MCF 10A (cell line): Measurements from ENCODE around the gene CA10. TPM values are rescaled to one million over a fixed set of nuclear protein-coding genes. Genes with fewer than 3 reads are reported as not detected.
A peak's percentile ranks its signal among the peaks of the same experiment; 100 is the strongest.

Source experiments
- BruUV-seq: library from RNA; stranded (reverse); fragments of 400-500 nt; replicated peaks from 2 replicates; lab custom pipeline; 2021; lab: Mats Ljungman, UMichigan
- CTCF ChIA-PET: fragments of 300-600 bp; sonication (Branson Sonifier 250); formaldehyde crosslinking; extraction: SDS; loops from one replicate; lab custom pipeline; 2021; ENCODE audit warnings: antibody characterized with exemption, inconsistent platforms; lab: Yijun Ruan, JAX
- POLR2A ChIA-PET: fragments of 300-600, 350-650 bp; sonication (Branson Sonifier 250); formaldehyde crosslinking; extraction: SDS; loops from one replicate; lab custom pipeline; 2020; ENCODE audit warnings: antibody characterized with exemption, inconsistent platforms; lab: Yijun Ruan, JAX
- DNase-seq: peaks from one replicate; pipeline ENCODE4 v3.0.0-alpha.2; 2018; ENCODE audit not compliant: unreplicated experiment
- H3K27ac Mint-ChIP-seq: one replicate; pipeline ENCODE4 v1.8.0; 2022; ENCODE audit warnings: mild to moderate bottlenecking, low read depth, mixed read lengths; ENCODE audit not compliant: unreplicated experiment
- H3K27me3 Mint-ChIP-seq: one replicate; pipeline ENCODE4 v1.8.0; 2022; ENCODE audit warnings: mixed read lengths; ENCODE audit not compliant: insufficient read depth, unreplicated experiment
- H3K36me3 Mint-ChIP-seq: one replicate; pipeline ENCODE4 v1.8.0; 2022; ENCODE audit warnings: mild to moderate bottlenecking, moderate library complexity, mixed read lengths; ENCODE audit not compliant: insufficient read depth, unreplicated experiment
- H3K4me1 Mint-ChIP-seq: one replicate; pipeline ENCODE4 v1.8.0; 2022; ENCODE audit warnings: mixed read lengths; ENCODE audit not compliant: insufficient read depth, unreplicated experiment
- H3K4me3 Mint-ChIP-seq: one replicate; pipeline ENCODE4 v1.8.0; 2022; ENCODE audit warnings: mild to moderate bottlenecking, moderate library complexity, mixed read lengths; ENCODE audit not compliant: unreplicated experiment
- H3K9me3 Mint-ChIP-seq: one replicate; pipeline ENCODE4 v1.8.0; 2022; ENCODE audit warnings: mixed read lengths; ENCODE audit not compliant: unreplicated experiment
- CTCF ChIP-seq: fragments of 200-600 bp; IDR thresholded peaks from one replicate; pipeline ENCODE4 v1.8.0; 2022; ENCODE audit warnings: antibody characterized with exemption, mild to moderate bottlenecking; ENCODE audit not compliant: unreplicated experiment
- intact Hi-C: fragments of 100-400 bp; cut with micrococcal nuclease; formaldehyde crosslinking; loops from 2 replicates; pipeline ENCODE4 v1.14.1; 2022
- total RNA-seq: library from RNA; stranded (reverse); gene quantifications from 2 replicates; pipeline ENCODE4 v1.2.3, GENCODE V29; 2022

Gene CA10
- total RNA-seq, 1 experiment from 2014 or later, result not detected

DNA sequence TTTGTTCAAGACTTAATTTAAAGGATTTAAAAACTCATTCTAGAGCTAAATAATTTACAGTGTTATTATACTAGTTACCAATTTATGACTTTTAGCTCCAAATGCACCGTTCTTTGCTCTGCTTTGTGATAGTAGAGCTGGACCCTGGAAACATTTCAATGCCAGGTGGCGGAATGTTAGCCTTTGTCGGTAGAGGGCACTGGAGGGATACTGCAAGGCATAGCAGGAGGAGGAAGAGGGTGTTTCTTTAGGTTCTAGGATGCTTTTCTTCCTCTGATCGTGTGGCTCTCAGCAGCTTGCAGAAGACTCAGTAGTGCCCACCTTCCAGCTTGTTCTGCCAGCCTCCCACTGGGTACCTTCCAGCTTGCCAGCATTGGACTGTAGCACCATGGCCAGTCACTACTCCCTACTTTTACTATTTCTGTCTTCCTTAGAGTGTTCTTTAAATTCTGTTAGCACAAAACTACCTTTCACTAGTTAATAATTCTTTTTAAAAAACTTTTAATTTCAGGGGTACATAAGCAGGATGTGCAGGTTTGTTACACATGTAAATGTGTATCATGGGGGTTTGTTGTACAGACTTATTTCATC, 572.9 kb downstream of the CA10 start:
- POLR2A ChIA-PET, result interaction anchor here (0.6 kb wide), 1 partner anchor 8 kb away, joined by 3 read pairs; no protein-coding TSS in a partner anchor
- Mint-ChIP-seq H3K4me3 (no peak overlapping the region), H3K36me3 (no peaks in the 10 kb centered on the region), H3K9me3 (no peaks in the 10 kb centered on the region), H3K27ac (no peak overlapping the region), H3K4me1 (no peaks in the 10 kb centered on the region), H3K27me3 (peaks cover 12% of the 10 kb centered on the region)
- no TSS peak for BruUV-seq
- TF ChIP-seq CTCF, result peak; percentile 55
- CTCF ChIA-PET, result interaction anchor here (0.5 to 1.8 kb wide), 27 partner anchors 9 to 1501 kb away, joined by 3 to 28 read pairs (median 4); no protein-coding TSS in a partner anchor
- DNase-seq, result peak; percentile 58
- intact Hi-C loops, result loop anchor here (1.0 kb wide), 3 partner anchors 149 to 521 kb away; no protein-coding TSS in a partner anchor

DNA sequence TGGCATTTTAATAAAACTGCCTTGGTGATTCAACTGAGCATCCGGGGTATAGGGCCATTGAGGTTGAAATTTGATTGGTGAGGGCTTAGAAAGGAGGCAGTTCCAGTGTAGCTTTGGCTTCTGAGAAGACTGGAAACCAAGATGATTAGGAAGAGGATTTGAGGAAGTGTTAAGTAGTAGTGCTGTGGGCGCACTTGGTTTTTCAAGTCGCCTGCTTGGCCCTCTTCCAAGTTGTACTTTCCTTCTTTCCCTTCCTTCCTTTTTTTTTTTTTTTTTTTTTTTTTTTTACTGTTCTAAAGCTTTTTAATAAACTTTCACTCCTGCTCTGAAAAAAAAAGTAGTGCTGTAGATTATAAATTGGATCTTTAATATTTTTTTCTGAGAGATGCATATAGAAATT, 577.6 kb downstream of the CA10 start:
- POLR2A ChIA-PET, result no interaction called here
- H3K27me3 Mint-ChIP-seq, result peaks cover 35% of the 10 kb centered on the region
- TF ChIP-seq CTCF, result no peak
- H3K4me1 Mint-ChIP-seq, result no peaks in the 10 kb centered on the region
- DNase-seq, result no peak
- H3K27ac Mint-ChIP-seq, result no peak overlapping the region
- no peak overlapping the region for H3K4me3 Mint-ChIP-seq
- intact Hi-C loops, result no loop called here
- H3K9me3 Mint-ChIP-seq, result peaks cover 12% of the 10 kb centered on the region
- CTCF ChIA-PET, result interaction anchor here (0.6 to 1.3 kb wide), 2 partner anchors 183 to 290 kb away, joined by 3 read pairs; no protein-coding TSS in a partner anchor
- BruUV-seq, result no TSS peak
- H3K36me3 Mint-ChIP-seq, result no peaks in the 10 kb centered on the region
